HTERT RPE-1 (cell line): ENCODE data around the gene SNAP47.

Source experiments
- in situ Hi-C: fragments of 300-500 bp; cut with MboI; formaldehyde crosslinking; loops from 4 replicates; pipeline ENCODE4 v1.14.3; 2020; ENCODE audit warnings: low sequenced_read_pairs

SNAP47 gene

DNA sequence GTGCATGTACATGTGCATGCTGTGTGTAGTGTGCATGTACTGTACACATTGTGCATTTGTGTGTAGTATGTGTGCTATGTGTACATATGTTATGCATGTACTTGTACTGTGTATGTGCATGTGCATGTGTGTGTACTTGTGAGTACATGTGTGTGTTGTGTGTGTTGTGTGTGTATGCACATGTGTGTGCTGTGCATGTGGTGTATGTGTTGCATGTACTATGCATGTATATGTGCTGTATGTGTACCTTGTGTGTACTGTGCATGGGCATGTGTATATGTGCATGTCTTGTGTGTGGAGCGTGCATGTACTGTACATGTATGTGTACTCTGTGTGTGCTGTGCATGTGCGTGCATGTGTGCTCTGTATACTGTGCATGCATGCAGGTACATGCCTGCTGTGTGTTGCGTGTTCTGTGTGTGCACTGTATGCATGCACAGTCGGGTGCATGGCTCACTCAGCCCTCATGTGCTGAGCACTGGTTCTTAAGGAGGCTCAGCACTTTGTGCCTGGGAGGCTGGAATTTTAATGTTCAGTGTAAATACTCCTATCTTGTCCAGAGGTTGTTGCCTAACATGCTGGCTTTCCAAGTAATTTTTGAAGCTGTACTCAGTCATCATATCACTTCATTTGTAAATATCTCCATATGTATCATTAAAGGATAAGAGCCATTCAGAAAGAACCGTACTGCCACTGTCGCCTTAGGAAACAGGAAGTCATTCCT lies 32.3 kb downstream of the SNAP47 start:
- in situ Hi-C loops, result no loop called here

DNA sequence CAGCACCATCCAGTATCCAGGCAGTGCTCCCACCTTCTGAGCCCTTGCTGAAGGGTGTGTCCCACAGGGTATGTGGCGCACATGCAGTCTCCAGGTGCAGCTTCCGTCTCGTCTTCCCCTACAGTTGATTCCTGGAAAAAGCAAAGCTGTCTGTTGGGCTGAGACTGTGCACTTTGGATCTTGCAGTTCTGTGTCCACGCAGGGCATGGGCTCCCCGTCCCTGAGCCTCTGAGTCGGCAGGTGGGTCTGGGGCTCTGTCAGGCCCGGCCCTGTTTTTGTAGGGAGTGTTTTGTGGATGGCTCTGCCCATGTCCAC lies 32.8 kb downstream of the SNAP47 start:
- in situ Hi-C loops, result no loop called here

DNA sequence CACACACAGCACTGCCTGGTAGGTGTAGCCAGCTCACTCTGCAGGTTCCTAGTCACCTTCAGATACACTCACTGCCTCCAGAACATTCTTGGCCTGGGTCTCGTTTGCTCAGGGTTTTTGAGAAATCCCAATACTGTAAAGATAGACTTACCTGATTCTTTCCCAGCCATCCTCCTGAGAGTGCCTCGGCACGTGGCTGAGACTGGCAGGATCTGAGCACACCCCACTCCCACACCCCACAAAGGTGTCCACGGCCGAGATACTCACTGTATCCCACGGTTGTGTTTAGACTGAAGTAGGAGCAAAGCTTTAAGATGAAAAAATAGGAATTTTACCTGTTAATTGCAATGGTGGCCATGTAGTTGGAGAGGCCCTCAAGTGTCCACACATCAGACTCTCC lies 33.4 kb downstream of the SNAP47 start:
- in situ Hi-C loops, result no loop called here

DNA sequence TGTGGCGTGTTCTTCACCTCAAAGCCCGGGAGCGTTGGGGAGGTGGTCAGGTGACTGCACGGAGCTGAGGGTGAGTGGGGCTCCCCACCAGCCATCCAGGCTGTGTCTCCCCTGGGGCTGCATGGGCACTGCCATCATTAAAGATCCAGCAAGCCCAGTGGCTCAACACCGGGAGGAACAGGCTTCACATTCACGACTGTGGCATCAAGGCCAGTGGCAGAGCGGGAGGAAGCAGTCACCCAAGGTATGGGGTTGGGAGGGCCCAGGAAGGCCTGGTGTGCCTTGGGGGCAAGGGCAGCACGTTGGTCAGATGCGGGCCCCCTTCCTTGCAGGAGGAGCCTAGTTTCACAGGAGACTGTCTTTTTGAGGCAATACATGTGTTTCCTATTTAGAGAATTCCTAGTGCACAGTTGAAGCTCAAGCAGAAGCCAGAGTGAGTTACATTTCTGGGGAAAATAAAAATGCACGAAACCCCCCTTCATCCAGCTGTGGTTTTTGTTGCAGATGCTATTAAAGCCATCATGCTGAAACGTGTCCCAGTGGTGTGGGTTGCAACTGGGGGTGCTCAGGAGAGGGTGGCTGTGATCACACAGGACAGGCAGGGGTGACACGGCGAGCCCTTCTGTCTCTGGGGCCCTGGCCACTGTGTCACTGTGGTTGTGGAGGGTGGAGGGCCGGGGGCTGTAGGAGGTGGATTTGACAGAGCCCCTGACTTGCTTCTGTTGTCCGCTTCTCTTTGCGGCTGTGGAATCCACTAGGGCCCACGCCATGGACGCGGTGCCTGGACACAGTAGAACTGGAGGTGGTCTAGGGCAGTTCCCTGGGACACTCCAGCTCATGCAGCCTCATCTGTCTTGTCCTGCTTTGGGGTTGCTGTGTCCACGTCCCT lies 34.1 kb downstream of the SNAP47 start:
- in situ Hi-C loops, result no loop called here

DNA sequence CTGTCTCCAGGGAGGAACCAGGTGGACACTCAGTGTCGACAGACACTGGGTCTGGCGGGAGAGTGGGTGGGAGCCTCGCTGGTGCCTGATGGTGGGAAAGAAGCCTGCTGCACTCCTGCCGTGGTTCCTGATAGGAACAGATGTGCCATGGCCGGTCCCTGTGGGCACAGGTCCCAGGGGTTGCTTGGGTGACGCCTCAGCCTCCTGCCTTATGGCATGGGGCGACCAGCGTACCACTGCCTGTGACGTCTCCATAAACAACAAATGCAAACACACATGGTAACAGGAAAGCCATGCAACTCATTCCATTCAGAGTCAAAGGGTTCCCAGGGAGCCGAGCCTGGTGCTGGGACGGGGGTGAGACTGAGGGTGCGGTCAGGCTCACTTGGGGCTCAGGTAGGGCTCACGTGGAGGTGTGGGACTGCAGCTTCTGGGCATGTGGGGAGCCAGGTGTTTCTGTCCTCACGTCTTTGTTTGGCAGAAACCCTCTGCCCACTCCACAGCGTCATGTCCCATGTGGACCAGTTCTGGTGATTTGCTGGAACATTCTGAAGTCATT lies 34.8 kb downstream of the SNAP47 start:
- in situ Hi-C loops, result no loop called here

DNA sequence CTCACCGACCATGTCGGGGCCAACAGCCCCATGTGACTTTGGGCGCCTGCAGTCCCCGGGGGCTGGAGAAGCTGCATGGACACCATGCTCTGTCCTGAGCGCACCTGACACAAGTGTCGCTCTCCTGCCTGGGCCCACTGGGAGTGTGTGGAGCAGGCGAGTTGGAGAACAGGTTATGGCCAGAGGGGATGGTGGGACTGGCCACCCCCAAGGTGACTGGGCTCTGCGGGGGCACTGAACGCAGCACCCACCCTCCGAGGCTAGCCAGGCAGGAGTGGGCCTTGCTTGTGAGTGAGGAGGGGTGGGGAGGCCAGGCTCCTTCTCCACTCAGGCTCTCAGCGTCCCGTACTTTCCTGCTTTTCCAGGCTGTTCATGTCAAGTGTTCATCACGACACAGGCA lies 35.6 kb downstream of the SNAP47 start:
- in situ Hi-C loops, result no loop called here

DNA sequence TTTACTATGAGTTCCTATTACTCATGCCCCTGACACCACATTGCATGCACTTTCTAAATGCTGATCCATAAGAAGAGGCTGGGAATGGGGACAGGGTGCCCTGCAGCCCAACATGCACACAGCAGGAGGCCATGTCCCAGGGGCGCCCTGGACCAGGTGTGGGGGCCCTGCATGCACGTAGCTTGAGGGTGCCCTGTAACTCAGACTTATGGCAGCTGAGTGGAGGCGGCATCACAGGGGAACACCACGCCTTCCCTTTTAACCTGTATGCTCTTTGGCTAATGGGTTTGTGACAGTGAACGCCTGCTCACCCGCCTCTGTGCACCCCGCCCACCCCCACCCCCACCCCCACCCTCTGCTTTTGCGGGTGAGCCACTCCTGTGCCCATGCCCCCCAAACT lies 36.1 kb downstream of the SNAP47 start:
- in situ Hi-C loops, result no loop called here

DNA sequence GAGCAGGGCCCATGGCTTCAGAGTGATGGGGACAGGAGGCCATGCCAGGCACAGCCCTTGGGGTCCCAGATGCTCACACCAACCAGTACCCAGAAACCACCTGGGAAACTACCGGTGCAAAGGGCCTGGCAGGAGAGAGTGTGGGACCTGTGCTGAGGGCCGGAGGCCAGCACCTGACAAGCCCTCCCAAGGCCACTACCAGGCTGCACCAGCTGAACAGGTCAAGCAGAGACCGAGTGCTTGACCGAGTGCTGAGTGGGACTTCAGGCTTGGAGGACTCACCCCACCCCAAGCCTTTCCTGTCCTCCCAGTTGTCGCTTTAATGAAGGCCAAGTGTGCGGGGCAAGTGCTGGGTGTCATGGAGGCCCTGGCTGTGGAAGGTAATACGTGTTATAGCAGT lies 36.5 kb downstream of the SNAP47 start:
- in situ Hi-C loops, result no loop called here

DNA sequence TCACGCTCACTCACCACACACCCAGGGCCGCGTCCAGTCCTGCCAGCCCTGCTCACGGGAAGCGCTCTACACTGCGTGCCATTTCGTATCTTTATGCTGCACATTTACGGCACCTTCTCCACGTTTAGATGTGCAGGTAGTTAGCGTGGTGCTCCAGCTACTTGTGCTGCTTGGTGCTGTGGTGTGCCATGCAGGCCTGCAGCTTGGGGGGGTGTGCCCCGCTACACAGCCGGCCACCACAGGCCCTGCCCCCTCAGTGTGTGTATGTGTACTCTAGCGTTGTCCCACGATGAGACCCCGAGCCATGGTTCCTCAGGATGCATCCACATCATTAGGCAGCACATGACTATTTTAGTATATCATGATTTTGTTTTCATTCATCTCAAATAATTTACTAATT lies 38.3 kb downstream of the SNAP47 start:
- in situ Hi-C loops, result no loop called here

DNA sequence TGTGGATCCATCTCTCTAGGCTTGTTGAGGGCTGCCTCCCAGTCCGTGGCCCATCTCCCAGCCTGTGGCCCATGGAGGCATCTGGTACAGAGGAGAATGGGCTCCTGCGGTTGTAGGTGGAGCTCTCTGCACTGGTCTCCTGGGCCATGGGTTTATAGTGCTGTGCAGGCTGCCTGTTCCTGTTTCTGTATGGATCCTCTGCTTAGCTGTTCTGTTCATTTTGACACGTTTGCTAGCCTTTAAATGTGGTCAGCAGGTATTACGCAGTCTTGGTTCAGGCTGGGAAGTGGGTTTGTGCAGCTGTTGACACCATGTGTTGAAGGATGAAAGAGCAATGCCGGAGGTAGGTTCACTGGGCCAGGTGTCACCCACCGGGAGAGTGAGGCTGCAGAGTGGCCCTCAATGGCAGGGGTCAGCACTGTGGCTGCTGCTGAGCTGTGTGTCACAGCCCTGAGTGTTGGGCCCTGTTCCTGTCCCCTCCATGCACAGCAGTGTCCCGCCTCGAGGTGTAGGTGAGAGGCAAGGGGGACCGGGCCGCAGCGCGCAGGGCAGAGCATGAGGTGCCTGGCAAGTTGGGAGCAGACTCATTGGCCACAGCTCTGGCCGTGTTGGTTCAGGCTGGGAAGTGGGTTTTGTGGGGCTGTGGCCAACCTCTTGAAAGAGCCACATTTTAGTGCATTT lies 39.0 kb downstream of the SNAP47 start:
- in situ Hi-C loops, result no loop called here

DNA sequence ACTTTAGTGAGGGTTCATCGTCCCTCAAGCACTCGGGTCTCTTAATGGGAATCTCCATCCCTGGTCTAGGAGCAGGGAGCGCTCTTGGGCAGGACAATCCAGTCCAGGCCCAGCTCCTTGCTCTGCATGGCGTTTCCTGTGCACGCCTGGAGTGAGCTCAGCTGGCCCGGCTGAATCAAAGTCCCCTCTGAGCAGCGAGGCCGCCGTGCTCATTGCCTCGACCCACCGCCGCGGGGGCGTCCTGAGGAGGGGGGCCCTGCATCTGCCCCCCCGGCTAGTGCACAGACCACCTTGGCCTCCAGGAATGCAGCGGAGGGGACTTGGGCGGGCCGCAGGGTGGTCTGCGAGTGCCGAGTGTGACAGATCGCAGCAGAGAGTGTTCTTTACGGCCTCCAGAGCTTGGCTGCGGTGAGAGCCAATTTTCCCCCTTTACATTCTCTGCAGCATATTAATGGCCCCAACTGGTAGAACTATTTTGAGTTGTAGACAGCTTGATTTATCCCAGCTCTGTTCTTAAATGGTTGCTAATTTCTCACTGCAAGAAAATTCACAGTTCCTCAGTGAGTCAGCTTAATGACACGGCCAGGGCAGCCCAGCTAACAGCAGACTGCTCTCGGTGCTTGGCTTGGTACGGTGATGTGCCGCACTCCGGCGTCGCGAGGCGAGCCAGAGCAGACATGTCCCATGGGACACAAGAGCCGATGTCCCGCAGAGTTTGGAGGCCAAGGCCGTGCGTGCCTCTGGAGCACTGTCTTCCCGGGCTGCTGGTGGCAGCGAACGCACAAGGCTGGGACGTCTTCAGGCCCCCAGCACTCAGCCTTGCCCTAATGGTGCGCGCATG lies 39.8 kb downstream of the SNAP47 start:
- in situ Hi-C loops, result no loop called here

DNA sequence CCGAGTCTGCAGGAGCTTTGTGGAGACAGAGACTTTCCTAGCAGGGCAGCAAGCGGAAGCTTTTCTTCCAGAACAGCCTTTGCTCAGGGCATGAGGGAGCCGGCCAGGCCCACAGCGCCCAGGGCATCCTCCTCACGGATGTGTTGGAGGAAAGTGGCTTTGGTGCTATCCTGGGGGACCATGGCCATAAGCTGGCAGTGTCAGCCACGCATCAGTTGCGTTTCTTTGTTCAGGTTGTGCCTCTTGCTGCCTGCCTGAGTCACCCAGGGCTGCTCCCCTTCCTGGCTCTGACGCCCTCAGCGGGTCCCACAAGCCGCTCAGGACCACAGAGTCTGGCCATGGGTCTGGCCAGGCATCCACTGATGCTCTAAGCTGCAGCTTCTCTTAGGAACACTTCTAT lies 40.6 kb downstream of the SNAP47 start:
- in situ Hi-C loops, result no loop called here

DNA sequence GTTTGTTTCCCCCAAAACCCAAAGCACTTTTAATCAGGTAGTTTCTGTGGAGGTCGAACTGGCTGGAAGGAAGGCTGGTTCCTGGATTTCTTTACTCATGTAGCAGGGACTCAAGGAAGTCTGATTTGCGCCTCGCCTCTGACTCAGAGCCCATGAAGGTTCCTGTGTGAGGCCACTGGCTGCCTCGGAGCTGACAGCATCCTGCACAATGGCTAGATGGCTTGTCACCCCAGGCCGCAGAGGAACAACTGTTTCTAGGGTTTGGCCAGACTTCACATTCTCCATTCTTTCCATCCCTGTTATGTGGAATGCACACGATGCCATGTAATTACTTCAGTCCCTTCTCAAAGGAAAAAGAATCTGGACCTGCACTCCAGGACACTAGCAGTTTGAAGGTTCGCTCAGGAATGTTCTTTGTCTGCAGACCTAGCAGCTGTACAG lies 41.1 kb downstream of the SNAP47 start:
- in situ Hi-C loops, result no loop called here

DNA sequence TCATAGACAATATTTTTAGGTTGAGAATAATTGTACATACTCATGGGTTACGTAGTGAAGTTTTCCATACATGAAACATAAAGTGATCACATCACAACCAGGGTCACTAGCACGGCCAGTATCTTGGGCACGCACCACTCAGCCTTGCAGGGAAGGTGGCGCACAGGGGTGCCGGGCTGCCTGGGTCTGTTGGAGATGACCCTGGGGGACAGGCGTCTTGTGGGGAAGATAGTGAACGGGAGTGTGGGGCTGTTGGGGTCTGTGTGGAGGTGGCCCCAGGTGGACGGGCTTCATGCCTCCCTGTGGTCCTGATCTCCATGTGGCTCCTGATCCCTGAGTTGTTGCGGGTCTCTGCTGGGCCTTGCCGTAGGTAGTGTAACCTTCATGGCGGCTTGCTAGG lies 41.9 kb downstream of the SNAP47 start:
- in situ Hi-C loops, result no loop called here

DNA sequence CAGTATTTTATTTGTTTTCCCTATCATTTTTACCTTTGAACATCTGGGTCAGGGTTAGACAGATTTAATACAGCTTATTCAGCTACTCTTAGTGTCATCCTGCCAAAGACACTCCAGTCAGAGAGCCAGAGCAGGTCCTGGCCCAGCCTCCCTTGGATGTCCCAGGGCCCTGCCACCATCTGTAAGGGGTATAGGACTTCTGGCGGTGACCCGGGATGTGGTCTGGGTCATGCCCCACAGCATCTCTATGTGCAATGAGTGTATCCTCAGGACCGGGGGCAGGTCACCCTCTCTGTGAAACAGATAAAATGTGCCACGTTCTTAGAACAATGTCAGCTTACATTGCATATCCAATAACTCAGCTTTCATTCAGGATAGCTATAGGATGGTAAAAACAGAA lies 42.4 kb downstream of the SNAP47 start:
- in situ Hi-C loops, result no loop called here

DNA sequence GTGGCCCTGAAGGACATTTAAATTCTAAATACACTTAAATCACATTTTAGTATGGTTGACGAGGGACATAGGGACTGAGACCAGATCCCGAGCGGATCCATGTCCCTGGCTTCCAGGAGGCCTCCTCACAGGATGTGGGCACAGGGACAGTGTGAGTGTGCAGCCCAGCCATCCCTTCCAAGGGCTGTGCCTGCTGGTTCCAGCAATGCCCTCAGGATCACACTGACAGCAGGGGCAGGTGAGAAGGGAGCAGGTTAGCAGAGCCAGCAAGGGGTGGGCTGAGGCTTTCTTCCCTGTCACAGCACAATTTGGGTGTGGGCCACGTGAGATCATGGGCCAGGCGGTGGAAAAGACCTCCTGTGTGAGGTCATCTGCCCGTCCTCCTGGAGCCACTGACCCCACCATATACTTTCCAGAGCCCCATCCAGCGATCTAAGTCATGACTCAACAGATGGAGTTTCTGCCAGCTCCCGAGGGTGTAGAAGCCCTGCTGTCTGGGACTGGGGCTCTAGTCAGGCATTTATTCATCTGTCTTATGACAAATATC lies 43.2 kb downstream of the SNAP47 start:
- in situ Hi-C loops, result no loop called here

DNA sequence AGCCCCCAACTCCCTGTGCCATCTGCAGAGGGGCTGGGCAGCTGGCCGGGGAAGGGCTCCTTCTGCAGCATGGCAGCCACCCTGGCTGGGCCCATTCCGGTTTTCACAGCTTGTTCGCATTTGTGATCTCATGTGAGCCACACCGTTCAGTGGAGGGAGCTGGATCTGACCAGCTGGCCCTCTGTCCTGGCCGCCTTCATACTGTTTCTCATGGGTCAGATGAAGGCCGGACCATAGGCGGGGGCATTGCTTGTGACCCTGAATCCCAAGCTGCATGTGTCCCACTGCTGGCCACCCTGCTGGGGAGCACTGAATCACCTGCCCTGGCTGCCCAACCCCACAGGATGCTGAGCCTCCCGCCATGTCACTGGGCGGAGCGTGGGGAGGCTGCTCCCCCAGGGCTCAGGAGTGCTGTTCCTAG lies 43.8 kb downstream of the SNAP47 start:
- in situ Hi-C loops, result no loop called here

DNA sequence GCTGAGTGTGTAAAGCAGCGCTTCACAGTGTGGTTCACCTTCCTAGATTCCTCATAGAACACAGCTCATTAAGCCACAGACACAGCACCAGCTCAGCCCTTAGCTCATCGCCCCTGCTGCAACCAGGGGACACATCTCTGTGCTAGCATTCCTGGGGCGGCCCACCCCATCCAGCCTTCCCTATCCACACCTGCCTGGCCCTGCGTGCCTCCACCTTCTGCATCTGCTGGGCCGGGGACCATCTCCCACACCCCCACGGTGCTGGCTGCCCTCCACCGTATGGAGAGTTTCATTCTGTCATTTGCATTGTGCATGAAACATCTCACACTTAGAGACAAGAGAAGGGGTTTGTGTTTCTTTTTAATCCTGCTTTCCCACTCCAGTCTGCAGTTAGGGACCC lies 44.5 kb downstream of the SNAP47 start:
- in situ Hi-C loops, result no loop called here

DNA sequence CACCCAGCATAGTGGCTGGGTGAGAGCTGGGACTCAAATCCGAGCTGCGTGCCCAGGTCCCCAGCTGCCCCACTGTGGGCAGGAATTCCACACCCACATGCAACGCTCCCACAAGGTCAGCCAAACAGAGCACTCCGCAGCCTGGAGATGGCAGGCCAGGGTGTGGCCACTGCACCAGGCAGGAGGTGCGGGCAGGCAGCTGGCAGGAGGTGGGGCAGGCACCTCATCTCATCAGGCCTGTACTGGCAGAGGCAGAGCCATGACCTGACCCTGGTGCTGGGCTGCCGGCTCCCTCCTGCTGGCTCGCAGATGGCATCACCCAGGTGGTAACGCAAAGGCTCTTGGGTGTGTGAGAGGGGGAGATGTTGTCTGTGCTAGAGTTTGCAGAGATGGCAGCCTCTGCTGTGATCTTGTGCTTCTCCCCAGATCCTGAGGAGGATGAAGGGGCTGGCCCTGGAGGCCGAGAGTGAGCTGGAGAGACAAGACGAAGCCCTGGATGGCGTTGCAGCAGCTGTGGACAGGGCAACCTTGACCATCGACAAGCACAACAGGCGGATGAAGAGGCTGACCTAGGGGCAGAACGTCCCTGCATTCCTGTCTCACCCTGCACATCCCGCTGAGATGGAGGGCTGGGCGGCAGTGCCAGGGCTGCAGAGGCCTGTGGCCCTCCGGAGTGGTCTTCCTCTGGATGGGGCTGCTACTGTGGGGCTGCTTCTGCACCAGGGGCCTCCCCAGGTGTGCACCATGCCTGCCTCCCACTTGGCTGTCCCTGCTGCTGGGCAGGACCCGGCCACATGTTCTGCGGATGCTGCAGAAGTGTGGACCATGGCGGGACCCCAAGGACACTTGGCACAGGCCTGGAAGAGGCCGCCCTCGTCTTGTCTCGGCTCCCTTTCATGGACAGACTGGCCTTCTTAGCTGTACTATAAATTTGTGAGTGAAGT lies 45.1 kb downstream of the SNAP47 start:
- in situ Hi-C loops, result no loop called here
